OCI-LY7 (cell line): ENCODE data around the gene FAM227A.

Experiments used
- EZH2phosphoT487 ChIP-seq: fragments of 200-600 bp; sonication (generic); IDR thresholded peaks from 2 replicates; pipeline ENCODE4 v1.6.1; 2018; ENCODE audit warnings: low read depth, borderline replicate concordance, mild to moderate bottlenecking, mixed run types, antibody characterized with exemption, low read length, moderate library complexity, mixed read lengths
- TF ChIP-seq, protein P1 (sequence below): fragments of 200-600 bp; sonication (generic); conservative IDR thresholded peaks from 2 replicates; pipeline ENCODE4 v1.5.1; 2014; ENCODE audit warnings: mild to moderate bottlenecking, antibody characterized with exemption, low read length, moderate library complexity, mixed read lengths

DNA sequence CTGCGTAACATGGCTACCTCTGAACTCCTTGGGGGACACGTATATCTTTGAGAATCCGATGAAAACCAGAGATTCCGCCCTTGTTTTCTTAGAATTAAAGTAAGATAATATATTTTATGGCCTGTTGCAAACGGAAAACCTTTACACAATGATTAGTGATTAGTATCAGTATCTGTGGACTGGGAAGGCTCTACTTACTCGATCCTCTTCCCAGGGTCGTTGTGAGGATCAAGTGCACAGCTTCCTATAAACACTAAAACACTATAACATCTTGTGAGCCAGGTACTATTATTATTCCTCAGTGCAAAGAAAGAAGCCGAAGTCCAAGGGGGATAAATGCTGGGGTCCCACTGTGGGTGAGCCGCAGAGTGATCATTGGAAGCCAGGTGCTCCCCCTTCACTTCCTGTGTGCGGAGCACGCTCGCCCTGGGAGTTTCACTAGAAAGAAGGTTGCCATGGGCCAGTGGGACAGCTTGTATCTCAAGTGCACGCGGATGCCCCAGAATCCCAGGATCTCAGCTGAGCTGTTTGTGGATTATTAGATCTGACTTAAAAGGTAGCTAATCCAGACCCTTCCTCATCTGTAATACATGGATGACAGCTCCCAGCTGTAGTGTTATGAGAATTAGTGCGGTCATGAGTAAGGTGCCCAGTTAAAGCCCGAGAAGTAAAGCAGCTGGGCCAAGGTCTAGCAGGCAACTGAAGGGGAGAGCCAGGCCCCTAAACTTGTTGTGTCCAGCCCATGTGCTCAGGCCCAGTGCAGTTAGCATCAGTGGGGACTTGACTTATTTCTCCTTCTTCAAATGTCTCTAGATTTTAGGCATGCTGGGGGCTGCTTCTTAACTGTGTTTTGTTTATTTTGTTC lies 1.1 kb upstream of the FAM227A start:
- TF ChIP-seq, protein P1, sequence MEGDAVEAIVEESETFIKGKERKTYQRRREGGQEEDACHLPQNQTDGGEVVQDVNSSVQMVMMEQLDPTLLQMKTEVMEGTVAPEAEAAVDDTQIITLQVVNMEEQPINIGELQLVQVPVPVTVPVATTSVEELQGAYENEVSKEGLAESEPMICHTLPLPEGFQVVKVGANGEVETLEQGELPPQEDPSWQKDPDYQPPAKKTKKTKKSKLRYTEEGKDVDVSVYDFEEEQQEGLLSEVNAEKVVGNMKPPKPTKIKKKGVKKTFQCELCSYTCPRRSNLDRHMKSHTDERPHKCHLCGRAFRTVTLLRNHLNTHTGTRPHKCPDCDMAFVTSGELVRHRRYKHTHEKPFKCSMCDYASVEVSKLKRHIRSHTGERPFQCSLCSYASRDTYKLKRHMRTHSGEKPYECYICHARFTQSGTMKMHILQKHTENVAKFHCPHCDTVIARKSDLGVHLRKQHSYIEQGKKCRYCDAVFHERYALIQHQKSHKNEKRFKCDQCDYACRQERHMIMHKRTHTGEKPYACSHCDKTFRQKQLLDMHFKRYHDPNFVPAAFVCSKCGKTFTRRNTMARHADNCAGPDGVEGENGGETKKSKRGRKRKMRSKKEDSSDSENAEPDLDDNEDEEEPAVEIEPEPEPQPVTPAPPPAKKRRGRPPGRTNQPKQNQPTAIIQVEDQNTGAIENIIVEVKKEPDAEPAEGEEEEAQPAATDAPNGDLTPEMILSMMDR, result no peak
- TF ChIP-seq EZH2phosphoT487, result no peak
